ENCODE measurements around the gene KRT86.

- TF ChIP-seq CTCF (IDR thresholded peaks at IDR 0.05; ENCODE audit: low read depth, low read length) (no peak), POLR2A (IDR thresholded peaks at IDR 0.05; ENCODE audit: extremely low read depth, insufficient read length) (no peak)
Measured at GRCh38 chr12:52335598-52336262, 61.3 kb downstream of the KRT86 start.

Data from NB4 (cell line).